GM13976 (cell line): ENCODE measurements around the gene DDX27.

Experiments
- DNase-seq: peaks from one replicate; pipeline ENCODE4 v3.0.0; 2012; ENCODE audit warnings: low spot score
- in situ Hi-C: fragments of 300-500 bp; cut with MboI; formaldehyde crosslinking; loops from one replicate; pipeline ENCODE4 v1.12.0; 2022; ENCODE audit warnings: low sequenced_read_pairs, mixed read lengths, inconsistent platforms; ENCODE audit not compliant: unreplicated experiment
- TF ChIP-seq, protein P1 (sequence below): IDR thresholded peaks from 2 replicates; pipeline ENCODE4 v1.5.1; 2012; ENCODE audit warnings: borderline replicate concordance, mild to moderate bottlenecking; ENCODE audit not compliant: insufficient read depth; ENCODE audit errors: extremely low read depth, missing control alignments, control extremely low read depth

Gene DDX27

DNA sequence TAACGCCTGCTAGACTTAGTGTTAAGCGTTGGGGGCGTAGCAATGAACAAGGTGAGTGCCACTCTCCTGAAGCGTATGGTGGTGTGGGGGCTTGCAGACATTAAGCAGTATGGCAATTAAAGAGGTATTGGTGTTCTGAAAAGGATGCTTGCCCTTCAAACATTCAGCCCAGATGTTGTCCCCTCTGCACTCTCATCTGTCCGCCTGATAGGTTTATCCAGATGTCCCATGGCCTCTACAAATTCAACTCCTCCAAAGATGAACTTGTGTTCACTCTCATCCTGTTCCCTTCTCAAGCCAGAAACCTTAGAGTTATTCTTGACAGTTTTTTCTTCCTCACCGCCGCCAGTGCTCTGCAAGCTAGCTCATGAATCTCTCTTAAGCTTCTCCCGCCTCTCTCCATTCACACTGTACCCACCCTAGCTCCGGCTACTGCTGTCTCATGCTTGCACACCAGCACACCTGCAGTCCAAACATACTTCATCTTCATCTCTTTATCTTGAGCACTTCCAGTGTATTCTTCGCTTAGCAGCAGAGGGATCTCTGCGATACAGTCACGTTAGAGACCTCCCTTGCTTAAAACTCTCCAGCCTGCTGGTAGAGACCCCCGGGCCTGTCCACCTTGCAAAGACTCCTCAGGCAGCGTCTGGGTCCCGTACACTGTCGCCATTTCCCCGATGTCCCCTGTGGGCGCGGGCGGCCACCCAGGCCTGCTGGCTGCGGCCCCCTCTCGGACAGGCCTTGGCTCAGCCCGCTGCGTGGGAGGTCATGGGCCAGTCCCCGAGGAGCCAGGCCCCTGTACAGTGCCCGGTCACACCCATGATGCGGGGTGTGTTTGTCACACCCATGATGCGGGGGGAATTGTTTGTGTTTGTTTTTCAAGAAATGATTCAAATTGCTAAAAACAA, 962 bp downstream of the DDX27 start:
- TF ChIP-seq, protein P1, sequence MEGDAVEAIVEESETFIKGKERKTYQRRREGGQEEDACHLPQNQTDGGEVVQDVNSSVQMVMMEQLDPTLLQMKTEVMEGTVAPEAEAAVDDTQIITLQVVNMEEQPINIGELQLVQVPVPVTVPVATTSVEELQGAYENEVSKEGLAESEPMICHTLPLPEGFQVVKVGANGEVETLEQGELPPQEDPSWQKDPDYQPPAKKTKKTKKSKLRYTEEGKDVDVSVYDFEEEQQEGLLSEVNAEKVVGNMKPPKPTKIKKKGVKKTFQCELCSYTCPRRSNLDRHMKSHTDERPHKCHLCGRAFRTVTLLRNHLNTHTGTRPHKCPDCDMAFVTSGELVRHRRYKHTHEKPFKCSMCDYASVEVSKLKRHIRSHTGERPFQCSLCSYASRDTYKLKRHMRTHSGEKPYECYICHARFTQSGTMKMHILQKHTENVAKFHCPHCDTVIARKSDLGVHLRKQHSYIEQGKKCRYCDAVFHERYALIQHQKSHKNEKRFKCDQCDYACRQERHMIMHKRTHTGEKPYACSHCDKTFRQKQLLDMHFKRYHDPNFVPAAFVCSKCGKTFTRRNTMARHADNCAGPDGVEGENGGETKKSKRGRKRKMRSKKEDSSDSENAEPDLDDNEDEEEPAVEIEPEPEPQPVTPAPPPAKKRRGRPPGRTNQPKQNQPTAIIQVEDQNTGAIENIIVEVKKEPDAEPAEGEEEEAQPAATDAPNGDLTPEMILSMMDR, result no peak
- in situ Hi-C loops, result loop anchor here (5.0 kb wide), 1 partner anchor 88 kb away; no protein-coding TSS in a partner anchor
- no peak for DNase-seq

DNA sequence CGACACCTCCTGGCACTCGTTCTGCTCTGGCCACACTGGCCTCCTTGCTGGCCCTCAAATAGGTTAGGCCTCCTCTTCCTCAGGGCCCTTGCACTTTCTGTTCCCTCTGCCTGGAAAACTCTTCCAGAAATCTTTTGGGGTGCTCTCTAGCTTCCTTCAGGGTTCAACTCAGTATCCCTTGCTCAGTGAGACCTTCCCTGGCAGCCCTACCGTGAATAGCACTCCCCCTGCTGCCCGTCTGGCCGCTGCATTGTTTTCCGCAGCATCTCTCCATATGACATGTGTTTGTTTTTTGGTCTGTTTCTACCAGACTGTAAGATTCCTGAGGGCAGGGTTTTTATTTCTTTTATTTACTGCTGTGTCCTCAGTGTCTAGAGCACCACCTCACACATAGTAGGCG, 6.7 kb downstream of the DDX27 start:
- DNase-seq, result no peak
- in situ Hi-C loops, result no loop called here
- TF ChIP-seq, protein P1, result no peak

DNA sequence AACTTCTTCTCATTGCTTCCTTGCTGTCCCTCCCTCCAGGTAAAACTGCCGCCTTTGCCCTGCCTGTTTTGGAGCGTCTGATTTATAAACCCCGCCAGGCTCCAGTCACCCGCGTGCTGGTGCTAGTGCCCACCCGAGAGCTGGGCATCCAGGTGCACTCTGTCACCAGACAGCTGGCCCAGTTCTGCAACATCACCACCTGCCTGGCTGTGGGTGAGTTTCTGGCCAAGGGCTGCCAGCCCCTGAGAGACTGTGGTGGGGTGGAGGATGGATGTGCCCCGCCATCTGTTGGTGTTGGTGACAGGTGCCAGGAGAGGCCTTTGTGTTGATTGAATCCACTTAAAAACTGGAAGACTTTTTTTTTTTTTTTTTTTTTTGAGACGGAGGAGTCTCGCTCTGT, 9.5 kb downstream of the DDX27 start:
- in situ Hi-C loops, result no loop called here
- TF ChIP-seq, protein P1, result no peak
- DNase-seq, result no peak

DNA sequence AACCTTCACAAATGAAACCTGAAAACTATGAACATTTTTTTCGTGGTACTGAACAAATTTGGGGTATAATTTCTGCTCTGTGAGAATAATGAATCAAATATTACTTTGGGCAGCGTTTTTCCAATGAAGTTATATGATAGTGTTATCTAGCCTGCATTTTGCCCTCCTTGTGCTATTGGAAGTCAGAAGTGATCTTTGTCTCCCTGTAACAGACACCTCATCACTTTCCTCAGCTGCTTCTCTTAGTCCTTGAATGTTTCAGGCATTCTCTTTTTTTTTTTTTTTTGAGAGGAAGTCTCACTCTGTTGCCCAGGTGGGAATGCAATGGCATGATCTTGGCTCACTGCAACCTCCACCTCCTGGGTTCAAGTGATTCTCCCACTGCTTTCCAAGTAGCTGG, 10.2 kb downstream of the DDX27 start:
- DNase-seq, result no peak
- in situ Hi-C loops, result no loop called here
- TF ChIP-seq, protein P1, result no peak

DNA sequence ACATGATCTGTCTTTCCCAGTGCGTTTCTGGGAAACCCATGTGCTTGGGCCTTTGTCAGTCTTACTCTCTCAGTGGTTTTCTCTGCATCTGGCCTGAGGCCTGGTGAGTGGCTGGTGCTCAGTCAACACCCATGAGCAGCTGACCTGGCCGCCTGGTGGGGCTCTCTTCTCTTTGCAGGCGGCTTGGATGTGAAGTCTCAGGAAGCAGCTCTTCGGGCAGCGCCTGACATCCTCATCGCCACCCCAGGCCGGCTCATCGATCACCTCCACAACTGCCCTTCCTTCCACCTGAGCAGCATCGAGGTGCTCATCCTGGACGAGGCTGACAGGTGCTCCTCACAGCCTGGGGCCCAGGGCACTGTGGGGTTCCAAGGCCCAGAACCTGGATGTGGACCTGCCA, 10.8 kb downstream of the DDX27 start:
- in situ Hi-C loops, result no loop called here
- DNase-seq, result no peak
- TF ChIP-seq, protein P1, result no peak

DNA sequence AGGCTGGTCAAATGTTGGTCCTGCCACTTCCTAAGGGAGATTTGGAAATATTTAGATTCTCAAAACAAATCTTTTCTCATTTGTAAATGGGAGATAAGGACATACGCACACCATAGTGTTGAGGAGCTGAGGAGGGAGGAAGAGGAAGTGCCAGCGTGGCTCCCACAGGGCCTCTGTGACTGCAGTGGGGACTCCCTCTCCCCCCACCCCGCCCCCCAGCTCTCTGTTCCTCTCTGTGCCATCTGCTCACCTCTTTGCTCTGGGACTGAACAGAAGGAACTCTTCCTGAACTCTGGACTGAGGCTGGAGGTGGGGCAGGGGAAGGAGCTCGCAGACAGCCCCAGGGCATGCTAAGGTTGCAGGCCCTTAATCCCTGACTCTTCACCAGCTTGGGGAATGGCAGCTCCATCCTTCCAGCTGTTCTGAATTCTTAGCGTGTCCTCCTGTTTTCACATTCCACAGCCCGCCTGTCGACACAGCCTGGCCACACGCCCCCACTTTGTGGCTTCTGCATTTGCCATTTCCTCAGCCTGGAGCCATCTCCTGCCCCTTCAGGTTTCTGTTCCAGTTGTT, 11.4 kb downstream of the DDX27 start:
- no peak for DNase-seq
- TF ChIP-seq, protein P1, result no peak
- in situ Hi-C loops, result no loop called here
